Parathyroid adenoma (tissue), 2 donors: Measurements from ENCODE around the gene TUBB.
"Not testable (repeated sequence)": the region's sequence is repeated elsewhere in the genome, so short reads cannot be mapped to it uniquely, and the experiment has no call there.

Experiments used
- H2AFZ ChIP-seq: fragments of 300-600 bp; sonication (generic); one replicate; pipeline ENCODE4 v1.7.0; 2017; ENCODE audit warnings: antibody characterized with exemption, mild to moderate bottlenecking
- H3K27ac ChIP-seq: fragments of 300-600 bp; sonication (generic); one replicate; pipeline ENCODE4 v1.7.0; 2017
- H3K27me3 ChIP-seq: fragments of 300-600 bp; sonication (generic); one replicate; pipeline ENCODE4 v1.7.0; 2017; ENCODE audit warnings: low read length; ENCODE audit not compliant: control insufficient read depth, insufficient read depth
- H3K36me3 ChIP-seq: fragments of 300-600 bp; sonication (generic); one replicate; pipeline ENCODE4 v1.7.0; 2017; ENCODE audit warnings: low read length; ENCODE audit not compliant: control insufficient read depth, insufficient read depth
- H3K4me1 ChIP-seq: fragments of 300-600 bp; sonication (generic); one replicate; pipeline ENCODE4 v1.7.0; 2017; ENCODE audit warnings: control low read depth
- H3K4me2 ChIP-seq: fragments of 300-600 bp; sonication (generic); one replicate; pipeline ENCODE4 v1.7.0; 2017; ENCODE audit warnings: low read length
- H3K4me3 ChIP-seq: fragments of 300-600 bp; sonication (generic); one replicate; pipeline ENCODE4 v1.7.0; 2017; ENCODE audit warnings: low read depth, low read length
- H3K79me2 ChIP-seq: fragments of 300-600 bp; sonication (generic); one replicate; pipeline ENCODE4 v1.7.0; 2017; ENCODE audit warnings: control low read depth
- H3K9ac ChIP-seq: fragments of 300-600 bp; sonication (generic); one replicate; pipeline ENCODE4 v1.7.0; 2017; ENCODE audit warnings: mild to moderate bottlenecking
- H3K9me3 ChIP-seq: fragments of 300-600 bp; sonication (generic); one replicate; pipeline ENCODE4 v1.7.0; 2017; ENCODE audit warnings: low read length; ENCODE audit not compliant: control insufficient read depth
- CTCF ChIP-seq: fragments of 300-600 bp; sonication (generic); IDR thresholded peaks from one replicate; pipeline ENCODE4 v1.7.0; 2017; ENCODE audit warnings: antibody characterized with exemption, mild to moderate bottlenecking
- donor health status: primary hyperparathyroidism.

The TUBB gene

GRCh38 chr6:30754631-30755030 lies 34.5 kb downstream of the TUBB start:
- H3K36me3 ChIP-seq, result no peaks in the 10 kb centered on the region
- no peak for TF ChIP-seq CTCF
- H2AFZ ChIP-seq, result no peak overlapping the region
- H3K79me2 ChIP-seq, result no peaks in the 10 kb centered on the region
- H3K4me2 ChIP-seq, result no peak overlapping the region
- H3K27ac ChIP-seq, result no peak overlapping the region
- peaks cover 7% of the 10 kb centered on the region for H3K4me1 ChIP-seq
- no peak overlapping the region for H3K9ac ChIP-seq
- no peaks in the 10 kb centered on the region for H3K27me3 ChIP-seq
- no peaks in the 10 kb centered on the region for H3K9me3 ChIP-seq
- H3K4me3 ChIP-seq, result no peak overlapping the region

GRCh38 chr6:30756405-30757003 lies 36.4 kb downstream of the TUBB start:
- H3K9ac ChIP-seq, H3K79me2 ChIP-seq, H3K4me1 ChIP-seq, H3K9me3 ChIP-seq, H3K4me2 ChIP-seq, H3K4me3 ChIP-seq, H2AFZ ChIP-seq, H3K27ac ChIP-seq, H3K27me3 ChIP-seq, H3K36me3 ChIP-seq: not testable (repeated sequence)

GRCh38 chr6:30757261-30757904 lies 37.2 kb downstream of the TUBB start:
- no peak overlapping the region for H3K4me2 ChIP-seq
- H3K9me3 ChIP-seq, result no peaks in the 10 kb centered on the region
- no peak for TF ChIP-seq CTCF
- no peak overlapping the region for H3K9ac ChIP-seq
- H3K79me2 ChIP-seq, result no peaks in the 10 kb centered on the region
- H3K27ac ChIP-seq, result no peak overlapping the region
- H3K36me3 ChIP-seq, result no peaks in the 10 kb centered on the region
- no peak overlapping the region for H3K4me3 ChIP-seq
- peaks cover 4% of the 10 kb centered on the region for H3K4me1 ChIP-seq
- no peak overlapping the region for H2AFZ ChIP-seq
- H3K27me3 ChIP-seq, result no peaks in the 10 kb centered on the region

- H3K36me3 ChIP-seq, result no peaks in the 10 kb centered on the region
- no peaks in the 10 kb centered on the region for H3K9me3 ChIP-seq
- H3K9ac ChIP-seq, result no peak overlapping the region
- no peak overlapping the region for H3K4me2 ChIP-seq
- H3K4me1 ChIP-seq, result peaks cover 4% of the 10 kb centered on the region
- H3K79me2 ChIP-seq, result no peaks in the 10 kb centered on the region
- no peak overlapping the region for H3K27ac ChIP-seq
- no peak overlapping the region for H3K4me3 ChIP-seq
- TF ChIP-seq CTCF, result no peak
- no peaks in the 10 kb centered on the region for H3K27me3 ChIP-seq
- H2AFZ ChIP-seq, result peak overlapping the region; percentile 23
These were observed 39.6 kb downstream of the TUBB start for GRCh38 chr6:30759575-30760239.

- no peak overlapping the region for H3K27ac ChIP-seq
- H3K36me3 ChIP-seq, result no peaks in the 10 kb centered on the region
- H3K9ac ChIP-seq, result no peak overlapping the region
- H2AFZ ChIP-seq, result no peak overlapping the region
- no peak for TF ChIP-seq CTCF
- H3K4me2 ChIP-seq, result no peak overlapping the region
- peaks cover 4% of the 10 kb centered on the region for H3K4me1 ChIP-seq
- no peak overlapping the region for H3K4me3 ChIP-seq
- H3K27me3 ChIP-seq, result no peaks in the 10 kb centered on the region
- H3K79me2 ChIP-seq, result no peaks in the 10 kb centered on the region
- H3K9me3 ChIP-seq, result no peaks in the 10 kb centered on the region
These were observed 40.4 kb downstream of the TUBB start for GRCh38 chr6:30760549-30760948.
